Activated CD8-positive, alpha-beta memory T cell treated with anti-CD3 and anti-CD28 coated beads, Interleukin-2, amount 50 U/mL, for 1 hour (primary cell): ENCODE measurements around the gene NFYA.
A peak's percentile ranks its signal among the peaks of the same experiment; 100 is the strongest.

Experiments used
- DNase-seq: peaks from one replicate; pipeline ENCODE4 v3.0.0-alpha.2; 2020; ENCODE audit errors: extremely low read depth

NFYA gene

DNA sequence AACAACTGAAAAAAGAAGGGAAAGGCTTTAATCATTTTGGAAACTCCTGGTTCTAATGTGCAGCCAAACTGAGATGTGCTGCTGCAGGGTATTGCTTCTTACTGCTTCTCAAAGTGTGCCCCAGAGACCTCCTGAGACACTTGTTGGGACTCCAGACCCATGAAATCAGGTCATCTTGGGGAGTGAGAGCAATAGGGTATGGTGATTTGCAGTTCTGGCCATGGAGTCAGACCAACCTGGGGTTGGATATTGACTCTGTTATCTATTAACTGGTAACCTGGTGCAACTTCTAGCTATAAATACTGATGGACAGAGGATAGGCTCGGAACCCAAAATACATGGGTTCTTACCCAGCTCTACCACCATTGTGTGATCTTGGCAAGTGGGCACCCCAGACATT, 26.7 kb upstream of the NFYA start:
- DNase-seq = no peak

DNA sequence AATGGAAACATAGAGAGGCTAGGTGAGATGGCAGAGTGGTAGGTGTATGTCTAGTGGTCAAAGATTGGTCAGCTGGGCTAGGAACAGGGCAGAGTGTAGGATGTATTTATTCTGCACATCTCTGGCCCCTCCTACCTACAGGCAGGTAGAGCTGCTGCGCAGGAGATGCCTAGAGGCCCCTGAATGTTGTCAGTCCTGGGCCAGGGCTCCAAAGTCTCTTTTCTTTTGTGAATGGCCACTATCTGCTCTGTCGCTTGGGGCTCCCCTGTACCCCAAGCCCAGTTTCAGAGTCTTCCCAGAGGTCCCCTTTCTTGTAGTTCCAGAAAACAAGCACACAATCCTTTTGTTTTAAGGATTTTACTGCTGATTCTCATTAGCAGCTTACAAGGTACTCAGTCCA, 25.5 kb upstream of the NFYA start:
- no peak for DNase-seq

DNA sequence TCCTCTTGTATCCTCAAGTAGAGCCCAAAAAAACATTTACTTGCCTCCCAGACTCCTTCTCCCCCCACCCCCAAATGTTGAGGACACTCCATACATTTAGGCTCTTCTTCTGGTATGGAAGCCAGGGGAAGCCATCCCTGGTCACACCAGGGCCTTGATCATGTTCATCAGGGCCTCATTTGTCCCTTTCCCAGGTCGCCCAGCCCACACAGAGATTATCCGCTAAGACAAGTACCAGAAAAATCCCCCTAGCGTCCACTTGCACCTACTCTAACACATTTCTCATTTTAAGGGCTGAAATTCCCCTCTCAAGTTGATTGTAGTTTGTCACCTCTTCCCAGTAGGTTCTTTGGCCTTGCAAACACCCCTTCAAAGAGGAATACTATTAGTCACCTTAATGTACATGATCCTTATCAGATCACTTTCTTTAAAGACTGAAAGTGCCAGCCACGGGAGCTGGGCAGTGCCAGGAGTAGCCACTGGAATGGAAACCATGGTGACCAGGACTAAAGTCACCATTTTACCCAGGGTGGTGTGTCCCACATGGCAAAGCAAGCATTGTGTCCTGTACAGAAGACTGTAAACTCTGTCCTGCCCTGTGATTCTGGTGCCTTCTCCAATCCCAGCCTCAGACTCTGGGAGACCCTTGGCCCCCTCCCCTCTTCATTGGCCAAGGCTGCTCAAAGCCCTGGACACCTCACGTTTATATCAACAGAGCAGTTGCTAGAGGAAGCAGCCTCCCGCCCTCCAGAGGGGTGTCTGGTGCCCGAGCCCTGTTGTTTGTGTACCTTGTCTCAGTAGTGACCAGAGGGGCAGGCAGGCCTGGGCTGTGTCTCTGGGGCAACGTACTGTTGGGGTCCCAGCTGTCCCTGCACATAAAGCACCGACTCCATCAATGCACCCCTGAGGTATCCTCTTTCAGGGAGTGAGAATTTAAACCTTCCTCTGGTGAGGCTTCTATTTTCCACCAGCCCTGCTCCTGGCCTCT, 24.7 kb upstream of the NFYA start:
- DNase-seq = no peak

DNA sequence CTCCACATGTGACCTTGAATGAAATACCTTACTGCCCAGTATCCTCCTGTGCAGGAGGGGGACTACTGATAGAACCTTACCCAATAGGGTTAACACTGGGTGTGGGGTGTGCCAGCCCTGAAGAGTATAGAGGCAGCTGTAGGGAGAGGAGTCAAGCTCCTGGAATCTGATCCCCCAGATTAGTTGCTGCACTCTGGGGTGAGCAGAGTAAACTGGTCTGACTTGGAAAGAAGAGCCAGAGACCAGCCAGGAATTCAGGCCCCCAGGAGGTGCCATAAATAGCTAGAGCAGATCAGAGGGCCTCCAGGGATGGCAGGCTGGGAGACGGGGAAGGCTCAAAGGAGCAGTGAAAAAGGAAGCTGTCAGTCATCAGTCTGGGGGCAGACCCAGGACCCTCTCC, 23.3 kb upstream of the NFYA start:
- no peak for DNase-seq

DNA sequence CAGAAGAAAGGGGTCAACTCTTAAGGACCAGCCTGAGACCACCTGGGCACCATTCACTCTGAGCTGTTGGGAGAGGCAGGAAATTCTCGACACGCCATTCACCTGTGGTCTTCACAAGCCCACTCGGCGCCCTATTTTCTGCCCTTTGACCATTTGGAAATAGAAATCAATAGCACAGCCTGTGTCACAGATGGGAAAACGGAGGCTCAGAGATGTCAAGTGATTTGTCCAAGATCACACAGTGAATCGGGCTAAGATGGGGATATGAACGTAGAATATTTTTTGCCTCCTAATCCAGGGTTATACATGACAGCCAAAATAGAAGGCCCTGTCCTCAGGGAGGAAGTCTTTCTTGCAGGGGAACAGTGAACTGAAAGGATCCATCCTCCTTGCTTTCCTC, 22.8 kb upstream of the NFYA start:
- DNase-seq = no peak

DNA sequence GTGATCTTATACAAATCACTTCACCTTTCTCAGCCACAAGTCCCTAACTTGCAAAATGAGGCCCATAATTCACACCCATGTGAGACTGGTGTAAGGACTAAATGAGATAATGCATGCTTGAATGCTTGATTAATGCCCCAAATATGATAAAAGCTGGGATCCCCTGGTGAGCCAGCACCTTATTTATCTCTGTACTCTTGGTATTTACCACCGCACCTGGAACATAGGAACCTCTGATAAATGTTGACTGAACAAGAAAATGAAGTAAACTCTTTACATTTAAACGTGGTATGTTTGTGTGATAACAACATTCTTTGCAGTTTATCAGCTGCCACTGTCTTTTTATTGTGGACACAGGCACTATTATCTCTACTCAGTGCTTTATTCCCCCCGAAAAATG, 22.2 kb upstream of the NFYA start:
- no peak for DNase-seq

DNA sequence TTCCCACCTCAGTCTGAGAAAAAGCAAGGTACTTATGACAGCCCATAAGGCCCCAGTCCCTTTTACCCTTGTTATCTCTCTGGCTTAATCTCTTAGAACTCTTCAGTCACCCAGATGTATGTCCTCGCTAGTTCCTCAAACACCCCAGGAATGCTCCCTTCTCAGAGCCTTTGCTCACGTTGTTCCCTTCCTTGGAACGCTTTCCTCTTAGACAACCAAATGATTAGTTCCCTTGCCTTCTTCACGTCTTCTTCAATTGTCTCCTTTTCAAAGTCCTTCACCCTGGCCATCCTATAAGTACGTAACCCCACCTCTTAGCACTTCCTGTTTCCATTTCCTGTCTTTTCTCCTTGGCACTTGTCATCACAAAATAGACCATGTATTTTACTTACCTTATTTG, 20.9 kb upstream of the NFYA start:
- DNase-seq = no peak

DNA sequence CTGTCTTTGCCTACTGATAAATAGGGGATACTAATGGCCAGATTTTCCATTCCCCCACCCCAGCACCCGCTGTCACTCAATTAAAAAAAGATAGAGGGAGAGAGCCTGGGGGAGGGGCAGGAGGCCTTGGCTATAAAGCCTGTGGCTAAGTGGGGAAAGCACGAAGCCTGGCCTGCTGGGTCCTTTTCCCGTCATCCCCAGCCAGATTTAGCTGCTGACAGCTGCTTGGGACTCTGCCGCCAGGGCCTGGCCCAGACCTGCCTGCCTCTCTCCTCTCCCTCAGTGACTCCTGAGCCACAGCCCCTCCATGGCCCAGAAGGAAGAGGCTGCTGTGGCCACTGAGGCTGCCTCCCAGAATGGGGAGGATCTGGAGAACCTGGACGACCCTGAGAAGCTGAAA, 19.7 kb upstream of the NFYA start, which contains the start of gene APOBEC2:
TSS of gene APOBEC2 (plus strand) at position 162 of the 400 bp plus-strand sequence. CDS start at position 308, 146 bp downstream.
- DNase-seq = no peak

DNA sequence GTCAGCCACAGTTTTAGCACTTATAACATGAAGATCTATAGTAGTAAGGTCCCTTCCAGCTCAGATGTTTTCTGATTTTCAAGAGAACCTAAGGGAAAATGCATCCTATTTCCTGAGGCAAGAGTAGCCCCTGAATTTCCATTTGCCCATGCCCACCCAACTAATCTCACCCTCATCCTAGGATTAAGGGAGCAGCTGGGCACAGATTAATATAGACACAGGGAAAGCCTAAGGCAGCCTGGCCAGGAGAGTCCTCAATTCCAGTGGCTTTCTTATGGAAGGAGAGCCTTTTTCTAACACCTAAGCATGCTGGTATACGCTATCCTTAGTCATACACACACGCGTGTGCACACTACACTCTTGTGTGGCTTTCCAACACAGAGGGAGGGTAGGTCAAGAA, 18.3 kb upstream of the NFYA start:
- no peak for DNase-seq

DNA sequence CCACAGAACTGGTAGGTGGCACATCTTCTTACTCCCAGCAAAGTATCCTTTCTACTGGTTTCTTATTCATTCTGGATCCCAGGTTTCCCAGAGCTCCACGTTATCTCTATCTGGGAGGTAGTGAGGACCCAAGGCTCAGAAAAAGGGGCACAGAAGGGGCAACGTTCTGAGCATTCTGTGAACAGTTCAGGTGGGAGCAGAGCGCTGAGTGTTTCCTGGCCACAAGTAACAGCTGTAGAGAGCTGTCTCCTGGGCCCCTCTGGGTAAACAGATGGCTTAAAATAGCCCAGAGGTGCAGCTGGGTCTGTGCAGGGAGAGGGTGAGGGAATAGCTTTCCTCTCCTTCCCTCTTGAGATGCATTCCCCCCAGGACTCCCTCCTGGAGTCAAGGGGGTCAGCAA, 17.6 kb upstream of the NFYA start:
- DNase-seq = no peak

DNA sequence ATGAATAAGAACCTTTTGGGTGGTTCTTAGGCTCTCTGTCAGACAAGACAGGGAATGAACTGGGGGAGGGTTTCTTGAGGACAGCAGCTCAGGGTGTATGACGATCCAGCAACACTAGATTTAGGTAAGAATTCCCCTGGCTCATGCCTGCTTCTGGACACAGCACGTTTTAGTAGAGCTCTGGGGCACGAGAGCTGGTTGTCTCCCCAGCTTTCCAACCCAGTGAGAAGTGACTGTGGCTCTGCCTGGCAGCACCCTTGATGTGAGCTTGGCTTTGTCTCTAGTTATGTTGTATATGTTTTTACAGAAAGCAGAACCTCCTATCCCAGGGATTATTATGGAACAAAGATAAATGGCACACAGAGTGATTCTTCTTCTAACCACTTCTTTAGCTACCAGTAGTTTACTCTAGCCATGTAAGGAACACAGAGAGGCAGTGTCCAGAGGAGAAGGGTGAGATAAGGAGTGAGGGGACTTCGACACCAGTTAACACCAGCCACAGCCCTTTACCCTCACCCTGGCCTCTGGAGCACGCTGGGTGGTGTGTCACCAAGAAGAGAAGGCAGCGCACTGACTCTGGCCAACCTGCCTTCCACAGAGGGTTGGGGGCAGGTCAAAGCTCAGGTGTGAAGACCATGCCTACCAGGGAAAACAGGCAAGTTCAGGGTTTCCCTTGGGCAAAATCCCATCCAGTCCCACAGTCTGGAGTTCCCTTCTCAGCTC, 15.8 kb upstream of the NFYA start:
- no peak for DNase-seq

DNA sequence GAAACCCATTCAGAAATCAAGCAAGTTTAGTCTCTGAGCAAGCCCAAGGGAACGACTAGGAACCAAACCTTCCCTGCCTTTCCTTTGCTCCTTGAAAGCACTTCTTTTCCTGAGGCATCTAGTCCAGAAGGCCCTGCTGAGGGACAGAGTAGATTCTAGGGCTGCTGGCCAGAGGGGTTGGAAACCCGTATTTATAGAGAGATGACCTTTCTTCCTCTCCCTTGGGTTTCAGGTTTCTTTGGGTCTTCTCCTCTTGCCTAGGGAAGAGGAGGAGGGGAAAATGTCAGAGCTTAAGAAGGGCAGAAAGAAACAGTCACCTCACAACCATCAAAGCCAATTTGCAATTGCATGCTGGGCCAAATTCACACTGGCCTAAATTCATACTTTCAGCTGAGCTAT, 14.0 kb upstream of the NFYA start:
- DNase-seq = no peak

DNA sequence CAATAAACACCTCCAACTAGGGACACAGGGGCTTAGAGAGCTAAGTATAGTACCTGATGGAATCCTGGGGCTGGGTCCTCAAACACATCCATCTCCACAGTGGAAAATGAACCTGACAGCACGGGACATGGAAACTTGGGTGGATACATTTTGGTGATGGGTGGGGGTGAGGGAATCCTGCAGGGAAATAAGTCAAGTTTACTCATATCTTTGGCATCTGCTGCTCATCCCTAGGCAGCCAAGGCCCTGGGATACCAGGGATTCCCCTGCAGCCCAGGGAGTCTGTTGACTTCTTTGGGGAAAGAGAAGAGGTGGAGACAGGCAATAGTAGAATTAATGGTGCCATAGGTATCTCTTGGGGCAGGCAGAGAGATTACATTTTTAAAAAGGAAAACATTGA, 13.2 kb upstream of the NFYA start:
- DNase-seq = no peak

DNA sequence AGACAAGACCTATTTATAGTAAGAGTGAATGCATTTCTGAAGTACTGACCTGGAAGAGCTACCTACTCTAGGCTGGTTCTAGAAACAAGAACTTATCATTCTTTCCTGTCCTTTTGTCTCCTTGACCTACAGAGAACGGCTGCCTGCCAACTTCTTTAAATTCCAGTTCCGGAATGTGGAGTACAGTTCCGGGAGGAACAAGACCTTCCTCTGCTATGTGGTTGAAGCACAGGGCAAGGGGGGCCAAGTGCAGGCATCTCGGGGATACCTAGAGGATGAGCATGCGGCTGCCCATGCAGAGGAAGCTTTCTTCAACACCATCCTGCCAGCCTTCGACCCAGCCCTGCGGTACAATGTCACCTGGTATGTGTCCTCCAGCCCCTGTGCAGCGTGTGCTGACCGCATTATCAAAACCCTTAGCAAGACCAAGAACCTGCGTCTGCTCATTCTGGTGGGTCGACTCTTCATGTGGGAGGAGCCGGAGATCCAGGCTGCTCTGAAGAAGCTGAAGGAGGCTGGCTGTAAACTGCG, 11.5 kb upstream of the NFYA start:
- no peak for DNase-seq

DNA sequence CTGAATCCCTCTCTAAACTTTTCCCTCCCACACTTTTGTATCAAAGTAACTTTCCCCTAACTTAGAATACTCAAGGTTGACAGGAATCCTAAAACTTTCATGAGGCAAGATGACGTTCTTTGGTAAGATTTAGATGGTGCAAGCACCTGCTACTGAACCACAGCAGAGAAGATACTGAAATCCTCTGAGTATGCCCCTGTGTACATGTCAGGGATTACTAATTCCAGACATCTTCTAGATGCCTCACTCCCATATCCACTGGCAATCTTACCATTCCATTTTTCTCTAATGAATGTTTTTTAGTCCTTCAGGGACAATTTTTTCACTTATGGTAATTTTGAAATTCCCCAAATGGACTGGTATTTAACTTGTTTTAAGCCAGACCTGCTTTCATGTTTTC, 10.7 kb upstream of the NFYA start:
- no peak for DNase-seq

DNA sequence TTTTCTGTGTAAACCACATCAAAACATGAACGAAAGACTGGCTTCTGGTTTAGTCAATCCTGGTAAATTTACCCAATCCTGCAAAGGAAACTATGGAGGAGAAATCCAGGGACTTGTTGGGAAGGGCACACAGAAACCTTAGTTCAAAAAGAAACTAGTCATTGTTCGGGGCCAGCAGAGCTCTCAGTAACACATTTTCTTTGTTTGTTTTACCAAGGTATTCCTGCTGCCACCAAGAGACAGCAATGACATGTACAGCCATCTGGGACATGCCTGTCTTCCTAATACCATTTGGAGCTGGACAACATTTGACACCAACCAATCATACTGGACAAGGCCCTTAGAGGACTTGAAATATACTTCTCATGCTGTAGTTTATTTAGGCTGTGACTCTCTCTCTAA, 8.9 kb upstream of the NFYA start:
- DNase-seq = no peak

DNA sequence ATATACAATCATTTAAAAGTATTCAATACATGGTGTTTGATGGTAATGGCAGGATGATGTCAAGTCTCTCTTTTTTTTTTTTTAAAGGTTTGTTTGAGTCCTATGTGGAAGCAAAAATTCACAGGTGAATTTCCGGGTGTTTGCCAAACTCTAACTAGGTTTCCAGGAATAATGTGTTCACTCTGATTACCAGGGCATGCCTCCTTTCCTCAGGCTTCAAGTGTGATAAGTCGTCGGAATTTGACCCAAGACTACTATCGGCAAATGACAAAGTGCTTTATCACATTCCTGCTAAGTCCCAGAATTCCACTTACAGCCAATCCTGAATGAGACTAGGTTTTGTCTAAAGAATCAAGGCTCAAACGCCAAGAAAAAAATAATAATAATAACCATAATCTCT, 7.9 kb upstream of the NFYA start:
- no peak for DNase-seq

DNA sequence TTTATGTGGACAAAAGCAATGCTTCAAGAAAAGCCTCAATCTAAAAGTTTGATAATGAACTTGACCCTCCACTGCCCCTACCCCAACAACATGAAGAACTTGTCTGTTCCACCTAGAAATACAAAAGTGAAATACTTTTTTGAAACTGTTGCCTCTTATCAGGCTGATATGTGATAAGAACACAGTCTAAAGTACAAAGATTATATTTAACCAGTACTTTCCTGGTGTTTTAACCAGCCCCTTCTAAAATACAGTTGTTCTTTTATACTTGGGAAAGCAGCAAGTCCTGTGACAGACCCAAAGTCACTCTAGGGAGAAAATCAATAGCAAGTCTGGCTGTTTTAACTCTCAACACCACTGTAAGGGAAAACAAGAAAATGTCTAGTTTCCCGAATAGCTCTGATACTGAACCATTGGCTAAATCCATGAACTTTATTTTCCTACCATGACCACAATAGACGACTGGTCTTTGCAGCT, 7.2 kb upstream of the NFYA start:
- DNase-seq = no peak

DNA sequence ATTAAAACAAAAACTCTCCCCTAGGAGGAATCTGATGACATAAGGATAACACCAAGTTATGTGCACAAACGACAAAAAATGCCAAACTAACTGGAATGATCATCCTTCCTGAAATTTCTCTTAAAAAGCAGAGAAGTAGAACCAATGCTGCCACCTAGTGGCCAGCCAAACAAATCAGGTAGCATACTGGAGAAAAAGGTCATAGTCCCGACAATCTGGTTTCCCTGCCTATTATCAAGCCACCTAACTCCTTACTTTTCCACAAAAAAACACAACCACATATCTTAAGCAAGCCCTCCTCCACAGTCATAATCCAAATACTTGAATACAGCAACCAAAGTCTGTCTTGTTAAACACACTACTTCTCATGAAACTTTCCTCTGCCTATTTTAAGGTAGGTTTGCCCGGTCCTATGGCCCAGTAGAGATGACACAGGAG, 5.9 kb upstream of the NFYA start:
- DNase-seq = no peak

DNA sequence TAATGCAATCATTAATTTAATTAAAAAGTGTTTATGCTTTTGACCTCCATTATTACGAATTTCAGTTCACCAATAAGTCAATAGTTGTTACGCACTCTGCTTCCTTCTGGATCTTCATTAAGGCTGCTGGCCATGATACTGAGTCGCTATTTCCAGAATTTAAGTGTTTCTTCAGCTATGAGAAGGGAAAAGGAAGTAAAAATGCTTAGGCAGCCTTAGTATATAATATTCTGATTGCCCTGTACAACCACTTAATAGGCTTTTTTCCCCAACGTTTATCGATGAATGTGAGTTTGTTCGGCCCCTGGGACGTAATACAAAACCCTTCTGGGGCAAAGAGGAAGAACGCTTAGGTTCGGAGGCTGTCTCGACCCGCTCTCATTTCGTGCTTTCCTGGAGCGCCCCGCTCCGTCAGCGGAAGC, 1.3 kb upstream of the NFYA start:
- DNase-seq = no peak

DNA sequence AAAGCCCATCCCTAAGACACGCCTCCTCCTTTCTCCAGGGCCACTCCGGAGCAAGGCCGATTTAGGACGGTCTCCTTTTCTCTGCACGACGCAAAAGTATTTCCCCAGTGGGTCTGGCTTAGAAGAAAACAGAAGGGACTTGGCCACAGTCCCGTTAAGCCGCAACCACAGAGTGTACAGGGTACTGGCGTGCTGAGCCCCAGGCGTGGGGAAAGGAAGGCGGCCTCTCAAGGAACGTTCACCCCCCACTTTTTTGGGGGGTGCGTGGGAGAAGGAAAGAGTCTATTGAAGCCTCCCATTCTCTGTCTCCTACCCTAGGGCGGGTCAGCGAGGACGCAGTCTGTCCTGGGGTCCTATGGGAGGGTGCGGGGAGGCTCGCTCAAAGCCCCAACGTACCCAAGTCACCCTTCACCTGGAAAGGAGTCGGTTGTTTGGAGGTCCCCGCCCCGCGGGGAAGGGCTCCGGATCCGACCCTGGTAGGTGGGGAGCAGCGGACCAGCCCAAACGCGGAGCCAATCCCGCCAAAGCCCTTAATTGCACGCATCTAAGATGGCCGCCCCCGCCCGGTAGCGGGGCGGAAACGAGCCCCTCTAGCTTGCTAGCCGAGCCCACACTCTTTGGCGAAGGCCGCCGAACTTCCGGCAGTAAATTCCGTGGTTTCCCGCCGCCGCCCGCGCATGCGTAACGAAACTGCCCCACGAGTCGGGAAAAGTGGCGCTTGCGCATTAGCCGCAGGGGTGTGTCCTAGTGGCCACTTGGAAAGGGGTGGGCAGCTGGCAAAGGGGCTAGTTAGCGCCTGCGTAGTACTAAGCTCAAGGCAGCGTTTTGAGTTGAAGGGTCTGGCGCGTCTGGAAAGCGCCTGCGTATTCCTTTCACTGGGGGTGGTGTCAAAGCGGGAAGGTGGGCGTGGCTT, 595 bp upstream of the NFYA start, which contains the start of gene OARD1:
TSS of gene OARD1 (minus strand) at position 434 of the 913 bp plus-strand sequence. CDS start 722 bp downstream, outside the sequence.
- peak; percentile 100 for DNase-seq
